ENCODE data around the gene LGR5.
A peak's percentile ranks its signal among the peaks of the same experiment; 100 is the strongest.

Gene LGR5

DNA sequence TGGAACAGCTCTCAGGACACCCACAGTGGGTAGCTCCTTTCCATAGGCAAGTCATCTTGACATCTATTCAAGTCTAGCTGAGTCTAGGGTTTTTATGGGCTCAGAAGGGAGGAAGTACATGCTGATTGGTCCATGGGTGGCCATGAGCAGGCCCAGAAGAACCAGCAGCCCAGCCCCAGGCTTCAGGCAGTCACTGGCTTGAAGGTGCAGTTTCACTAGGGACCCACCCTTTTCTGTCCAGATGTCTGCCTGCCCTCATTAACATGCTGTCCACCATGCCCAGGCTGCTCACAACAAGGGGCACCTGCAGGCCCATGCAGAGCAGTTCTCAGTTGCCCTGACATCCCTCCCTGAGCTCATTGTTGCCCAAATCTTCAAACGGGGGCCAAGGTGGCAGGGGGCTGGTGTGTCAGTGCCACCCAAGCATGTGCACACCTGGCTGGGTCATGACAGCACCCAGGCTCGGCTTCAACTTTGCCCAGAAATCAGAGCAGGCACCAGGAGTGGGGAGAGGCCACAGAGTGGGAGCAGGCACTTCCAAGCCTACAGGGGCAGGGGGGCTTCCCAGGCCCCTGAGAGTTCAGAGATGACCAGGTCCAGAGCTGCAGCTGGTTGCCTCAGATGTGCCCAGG lies 18.7 kb upstream of the LGR5 start:
- DNase-seq (ENCODE audit: low read depth): no peak
- TF ChIP-seq, protein P1, sequence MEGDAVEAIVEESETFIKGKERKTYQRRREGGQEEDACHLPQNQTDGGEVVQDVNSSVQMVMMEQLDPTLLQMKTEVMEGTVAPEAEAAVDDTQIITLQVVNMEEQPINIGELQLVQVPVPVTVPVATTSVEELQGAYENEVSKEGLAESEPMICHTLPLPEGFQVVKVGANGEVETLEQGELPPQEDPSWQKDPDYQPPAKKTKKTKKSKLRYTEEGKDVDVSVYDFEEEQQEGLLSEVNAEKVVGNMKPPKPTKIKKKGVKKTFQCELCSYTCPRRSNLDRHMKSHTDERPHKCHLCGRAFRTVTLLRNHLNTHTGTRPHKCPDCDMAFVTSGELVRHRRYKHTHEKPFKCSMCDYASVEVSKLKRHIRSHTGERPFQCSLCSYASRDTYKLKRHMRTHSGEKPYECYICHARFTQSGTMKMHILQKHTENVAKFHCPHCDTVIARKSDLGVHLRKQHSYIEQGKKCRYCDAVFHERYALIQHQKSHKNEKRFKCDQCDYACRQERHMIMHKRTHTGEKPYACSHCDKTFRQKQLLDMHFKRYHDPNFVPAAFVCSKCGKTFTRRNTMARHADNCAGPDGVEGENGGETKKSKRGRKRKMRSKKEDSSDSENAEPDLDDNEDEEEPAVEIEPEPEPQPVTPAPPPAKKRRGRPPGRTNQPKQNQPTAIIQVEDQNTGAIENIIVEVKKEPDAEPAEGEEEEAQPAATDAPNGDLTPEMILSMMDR (IDR thresholded peaks at IDR 0.05; ENCODE audit: low read length, missing control alignments): no peak
- no peak overlapping the region for H3K4me3 ChIP-seq (replicated peaks; ENCODE audit: low read depth, low read length)

DNA sequence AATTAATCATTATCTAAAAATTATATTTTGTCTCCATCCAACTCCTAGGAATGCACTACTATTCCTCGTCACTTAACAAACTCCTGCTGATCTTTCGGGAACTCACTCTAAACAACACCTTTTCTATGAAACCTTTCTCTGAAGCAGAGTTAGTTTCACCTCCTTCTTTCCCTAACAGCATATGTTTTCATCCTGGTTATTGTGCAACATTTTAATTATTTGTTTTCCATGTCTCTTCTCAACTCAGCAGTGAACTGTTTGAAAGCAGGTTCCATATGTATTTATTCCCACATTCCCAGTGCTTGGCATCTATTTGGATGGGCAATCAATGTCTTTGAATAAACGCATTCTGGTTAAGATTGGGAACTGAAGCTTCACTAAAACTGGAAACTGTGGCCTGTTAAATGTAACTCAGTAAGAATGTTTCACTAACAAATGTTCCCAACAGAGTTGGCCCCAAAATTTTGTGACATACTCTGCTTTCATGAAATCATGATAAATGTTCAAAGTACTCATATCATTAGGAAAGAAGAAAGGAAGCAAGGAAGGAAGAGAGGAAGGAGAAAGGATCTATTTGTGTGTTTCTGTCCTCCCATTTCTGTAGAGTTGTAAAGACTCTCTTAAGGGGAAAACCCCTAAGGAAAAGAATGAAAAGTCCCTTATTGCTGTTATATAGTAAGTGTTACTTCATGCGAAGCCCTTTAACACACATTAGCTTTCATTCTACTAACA lies 13.9 kb upstream of the LGR5 start:
- TF ChIP-seq, protein P1 (IDR thresholded peaks at IDR 0.05; ENCODE audit: low read length, missing control alignments): no peak
- DNase-seq (ENCODE audit: low read depth): no peak
- H3K4me3 ChIP-seq (replicated peaks; ENCODE audit: low read depth, low read length): no peak overlapping the region

DNA sequence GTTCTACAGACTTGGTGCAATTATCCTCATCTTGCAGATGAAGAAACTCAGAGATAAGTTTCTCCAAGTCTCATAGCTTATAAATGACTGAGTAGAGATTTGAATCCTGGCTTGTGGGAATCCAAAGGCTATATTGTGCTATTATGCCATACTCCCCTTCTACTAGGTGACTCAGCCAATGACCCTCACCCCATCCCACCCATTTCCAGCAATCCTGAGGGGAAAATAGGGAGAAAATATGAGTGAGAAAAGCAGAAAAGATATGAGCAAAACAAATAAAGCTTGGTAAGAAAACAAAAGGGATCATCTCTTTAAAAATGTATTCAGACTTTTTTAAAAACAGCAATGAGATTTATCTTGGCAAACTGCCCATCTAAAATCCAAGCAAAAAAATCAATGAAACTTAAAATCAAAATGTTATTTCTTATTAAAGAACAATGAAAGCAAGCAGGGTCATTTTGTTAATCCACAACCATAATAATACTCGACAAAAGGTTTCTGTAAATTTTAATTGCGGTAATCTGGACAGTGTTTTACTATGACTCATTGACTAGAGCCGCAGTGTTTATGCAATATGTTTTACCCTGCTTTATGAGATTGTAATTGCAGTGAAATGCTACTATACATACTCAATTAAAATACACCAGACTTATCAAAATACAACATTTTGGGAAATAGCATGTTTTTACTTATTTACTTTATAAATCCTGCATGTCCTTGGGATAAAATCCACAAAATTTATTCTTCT lies 13.1 kb upstream of the LGR5 start:
- H3K4me3 ChIP-seq (replicated peaks; ENCODE audit: low read depth, low read length): no peak overlapping the region
- peak; percentile 21 for DNase-seq (ENCODE audit: low read depth)
- TF ChIP-seq, protein P1 (IDR thresholded peaks at IDR 0.05; ENCODE audit: low read length, missing control alignments): no peak

GRCh38 chr12:71430756-71431155 lies 8.8 kb upstream of the LGR5 start:
- DNase-seq (ENCODE audit: low read depth): no peak
- TF ChIP-seq, protein P1 (IDR thresholded peaks at IDR 0.05; ENCODE audit: low read length, missing control alignments): no peak
- no peak overlapping the region for H3K4me3 ChIP-seq (replicated peaks; ENCODE audit: low read depth, low read length)

GRCh38 chr12:71431991-71432390 lies 7.6 kb upstream of the LGR5 start:
- no peak overlapping the region for H3K4me3 ChIP-seq (replicated peaks; ENCODE audit: low read depth, low read length)
- TF ChIP-seq, protein P1 (IDR thresholded peaks at IDR 0.05; ENCODE audit: low read length, missing control alignments): no peak
- no peak for DNase-seq (ENCODE audit: low read depth)

DNA sequence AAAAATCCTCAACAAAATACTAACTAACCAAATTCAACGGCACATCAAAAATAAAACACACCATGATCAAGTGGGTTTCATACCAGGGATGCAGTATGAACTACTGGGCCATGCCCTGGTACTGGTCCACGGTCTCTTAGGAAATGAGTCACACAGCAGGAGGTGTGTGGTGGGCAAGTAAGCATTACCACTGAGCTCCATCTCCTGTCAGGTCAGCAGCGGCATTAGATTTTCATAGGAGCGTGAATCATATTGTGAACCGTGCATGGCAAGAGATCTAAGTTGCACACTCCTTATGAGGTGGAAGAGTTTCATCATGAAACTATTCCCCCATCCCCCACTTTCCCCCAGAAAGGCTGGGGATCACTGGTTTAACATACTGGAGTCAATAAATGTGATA lies 6.7 kb upstream of the LGR5 start:
- DNase-seq (ENCODE audit: low read depth): no peak
- TF ChIP-seq, protein P1 (IDR thresholded peaks at IDR 0.05; ENCODE audit: low read length, missing control alignments): no peak
- H3K4me3 ChIP-seq (replicated peaks; ENCODE audit: low read depth, low read length): no peak overlapping the region

Data from fibroblast of pulmonary artery (primary cell).